ENCODE data around the gene RLN2. TPM values are rescaled to one million over a fixed set of nuclear protein-coding genes. Genes with fewer than 3 reads are reported as not detected.
"Not testable (repeated sequence)": the region's sequence is repeated elsewhere in the genome, so short reads cannot be mapped to it uniquely, and the experiment has no call there.

RLN2 gene
- total and polyA plus RNA-seq, 4 donors: 0.49 to 0.98 (median 0.83) TPM; not detected in 1

DNA sequence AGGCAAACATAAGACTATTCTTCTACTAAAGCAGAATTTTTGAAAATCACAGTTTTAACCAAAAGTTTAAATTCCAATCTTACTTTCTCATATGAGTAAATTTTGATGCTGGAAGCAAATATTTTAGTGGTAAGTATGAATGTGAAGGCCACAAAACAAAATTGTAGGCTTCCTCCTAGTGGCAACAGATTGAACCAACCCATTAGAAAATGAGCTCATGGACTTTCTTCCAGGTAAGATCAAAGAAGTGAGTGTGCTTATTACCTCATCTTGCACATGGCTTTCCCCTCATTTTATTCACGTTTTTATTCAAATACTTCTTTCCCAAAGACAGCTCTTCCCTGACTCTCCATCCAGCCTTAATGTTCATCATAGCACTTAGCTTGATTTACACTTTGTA lies 16.5 kb upstream of the RLN2 start:
- 31 to 46% methylated on average over 1 of the region's 1 CpG for WGBS, 2 donors
- Histone ChIP-seq H3K4me3 (no peak overlapping the region), H3K27ac (ENCODE audit: low read depth in 1 of 2, low read length in 1 of 2) (no peak overlapping the region), H3K9ac (ENCODE audit: insufficient read depth in 1 of 2, low read length in 2 of 2) (no peak overlapping the region), H3K36me3 (ENCODE audit: control insufficient read depth in 4 of 4, insufficient read depth in 4 of 4, low read length in 4 of 4) (no peaks in the 10 kb centered on the region), H3K9me3 (ENCODE audit: control insufficient read depth in 4 of 4, insufficient read depth in 3 of 4, low read length in 3 of 4) (no peaks in the 10 kb centered on the region), H3K4me1 (ENCODE audit: control insufficient read depth in 5 of 5, insufficient read depth in 5 of 5, low read length in 5 of 5) (no peaks in the 10 kb centered on the region), H3K27me3 (ENCODE audit: control insufficient read depth in 3 of 3, insufficient read depth in 3 of 3, low read length in 2 of 3) (no peaks in the 10 kb centered on the region)
- ATAC-seq (ENCODE audit: insufficient read depth, low FRiP score) (no peak), DNase-seq (no peak)
- TF ChIP-seq, protein P1, sequence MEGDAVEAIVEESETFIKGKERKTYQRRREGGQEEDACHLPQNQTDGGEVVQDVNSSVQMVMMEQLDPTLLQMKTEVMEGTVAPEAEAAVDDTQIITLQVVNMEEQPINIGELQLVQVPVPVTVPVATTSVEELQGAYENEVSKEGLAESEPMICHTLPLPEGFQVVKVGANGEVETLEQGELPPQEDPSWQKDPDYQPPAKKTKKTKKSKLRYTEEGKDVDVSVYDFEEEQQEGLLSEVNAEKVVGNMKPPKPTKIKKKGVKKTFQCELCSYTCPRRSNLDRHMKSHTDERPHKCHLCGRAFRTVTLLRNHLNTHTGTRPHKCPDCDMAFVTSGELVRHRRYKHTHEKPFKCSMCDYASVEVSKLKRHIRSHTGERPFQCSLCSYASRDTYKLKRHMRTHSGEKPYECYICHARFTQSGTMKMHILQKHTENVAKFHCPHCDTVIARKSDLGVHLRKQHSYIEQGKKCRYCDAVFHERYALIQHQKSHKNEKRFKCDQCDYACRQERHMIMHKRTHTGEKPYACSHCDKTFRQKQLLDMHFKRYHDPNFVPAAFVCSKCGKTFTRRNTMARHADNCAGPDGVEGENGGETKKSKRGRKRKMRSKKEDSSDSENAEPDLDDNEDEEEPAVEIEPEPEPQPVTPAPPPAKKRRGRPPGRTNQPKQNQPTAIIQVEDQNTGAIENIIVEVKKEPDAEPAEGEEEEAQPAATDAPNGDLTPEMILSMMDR (IDR thresholded peaks at IDR 0.05; ENCODE audit: control extremely low read depth, extremely low read depth): no peak

DNA sequence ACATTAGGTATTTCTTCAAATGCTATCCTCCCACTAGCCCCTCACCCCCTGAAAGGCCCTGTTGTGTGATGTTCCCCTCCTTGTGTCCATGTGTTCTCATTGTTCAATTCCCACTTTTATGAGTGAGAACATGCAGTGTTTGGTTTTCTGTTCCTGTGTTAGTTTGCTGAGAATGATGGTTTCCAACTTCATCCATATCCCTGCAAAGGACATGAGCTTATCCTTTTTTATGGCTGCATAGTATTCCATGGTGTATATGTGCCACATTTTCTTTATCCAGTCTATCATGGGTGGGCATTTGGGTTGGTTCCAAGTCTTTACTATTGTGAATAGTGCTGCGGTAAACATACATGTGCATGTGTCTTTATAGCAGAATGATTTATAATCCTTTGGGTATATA lies 11.9 kb upstream of the RLN2 start:
- not testable (repeated sequence) for ATAC-seq (ENCODE audit: insufficient read depth, low FRiP score); H3K4me1 ChIP-seq (ENCODE audit: control insufficient read depth in 5 of 5, insufficient read depth in 5 of 5, low read length in 5 of 5); H3K27ac ChIP-seq (ENCODE audit: low read depth in 1 of 2, low read length in 1 of 2); H3K9ac ChIP-seq (ENCODE audit: insufficient read depth in 1 of 2, low read length in 2 of 2); H3K27me3 ChIP-seq (ENCODE audit: control insufficient read depth in 3 of 3, insufficient read depth in 3 of 3, low read length in 2 of 3); H3K36me3 ChIP-seq (ENCODE audit: control insufficient read depth in 4 of 4, insufficient read depth in 4 of 4, low read length in 4 of 4); H3K9me3 ChIP-seq (ENCODE audit: control insufficient read depth in 4 of 4, insufficient read depth in 3 of 4, low read length in 3 of 4); H3K4me3 ChIP-seq; DNase-seq
- 98 to 100% methylated on average over 1 of the region's 1 CpG for WGBS, 2 donors

DNA sequence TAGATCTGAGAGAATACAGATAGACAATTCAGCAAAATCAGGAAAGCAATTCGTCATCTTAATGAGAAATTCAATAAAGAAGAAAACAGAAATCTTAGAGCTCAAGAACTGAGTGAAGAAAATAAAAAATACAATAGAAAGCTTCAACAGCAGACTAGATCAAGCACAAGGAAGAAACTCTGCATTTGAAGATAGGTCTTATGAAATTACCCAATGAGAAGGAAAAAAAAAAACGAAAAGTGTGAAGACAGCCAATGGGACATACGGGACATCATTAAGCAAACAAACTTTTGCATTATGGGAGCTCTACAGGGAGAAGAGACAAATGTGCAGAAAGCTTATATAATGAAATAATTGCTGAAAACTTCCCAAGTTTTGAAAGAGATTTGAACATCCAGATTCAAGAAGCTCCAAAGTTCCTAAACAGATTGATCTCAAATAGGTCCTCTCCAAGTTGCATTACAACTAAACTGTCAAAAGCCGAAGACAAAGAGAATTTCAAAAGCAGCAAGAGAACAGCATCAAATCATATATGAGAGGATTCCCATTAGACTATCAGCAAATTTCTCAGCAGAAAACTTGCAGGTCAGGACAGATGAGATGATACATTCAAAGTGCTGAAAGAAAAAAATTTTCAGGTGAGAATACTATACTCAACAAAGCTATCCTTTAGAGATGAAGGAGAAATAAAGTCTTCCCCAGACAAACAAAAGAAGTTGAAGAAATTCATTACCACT lies 10.8 kb upstream of the RLN2 start:
- DNase-seq (no peak), ATAC-seq (ENCODE audit: insufficient read depth, low FRiP score) (no peak)
- Histone ChIP-seq H3K9ac (ENCODE audit: insufficient read depth in 1 of 2, low read length in 2 of 2) (no peak overlapping the region), H3K9me3 (ENCODE audit: control insufficient read depth in 4 of 4, insufficient read depth in 3 of 4, low read length in 3 of 4) (peaks cover 0 to 7% (median 2%) of the 10 kb centered on the region in 4 donors), H3K36me3 (ENCODE audit: control insufficient read depth in 4 of 4, insufficient read depth in 4 of 4, low read length in 4 of 4) (no peaks in the 10 kb centered on the region), H3K4me1 (ENCODE audit: control insufficient read depth in 5 of 5, insufficient read depth in 5 of 5, low read length in 5 of 5) (no peaks in the 10 kb centered on the region), H3K27ac (ENCODE audit: low read depth in 1 of 2, low read length in 1 of 2) (no peak overlapping the region), H3K27me3 (ENCODE audit: control insufficient read depth in 3 of 3, insufficient read depth in 3 of 3, low read length in 2 of 3) (no peaks in the 10 kb centered on the region), H3K4me3 (no peak overlapping the region)
- TF ChIP-seq, protein P1 (IDR thresholded peaks at IDR 0.05; ENCODE audit: control extremely low read depth, extremely low read depth): no peak
- WGBS, 2 donors: 58 to 68% methylated on average over 4 of the region's 4 CpGs

DNA sequence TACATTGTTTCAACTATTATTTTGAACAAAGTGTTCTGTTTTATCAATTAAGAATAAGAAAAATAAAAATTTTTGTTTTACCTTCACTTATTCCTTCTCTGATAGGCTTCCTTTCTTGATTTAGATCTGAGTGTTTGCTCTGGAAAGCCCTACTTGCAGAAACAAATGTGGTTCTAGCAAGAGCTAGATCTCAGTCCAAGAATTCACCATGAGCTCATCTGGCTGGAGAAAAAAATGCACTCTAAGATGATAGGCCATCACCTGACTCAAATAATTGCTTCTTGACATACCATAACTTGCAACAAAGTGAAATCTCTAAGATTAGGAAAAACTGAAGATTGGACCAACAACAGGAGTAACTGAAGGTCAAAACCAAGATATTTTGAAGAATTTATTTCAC lies 6.3 kb upstream of the RLN2 start:
- H3K4me1 ChIP-seq (ENCODE audit: control insufficient read depth in 5 of 5, insufficient read depth in 5 of 5, low read length in 5 of 5): no peaks in the 10 kb centered on the region
- no peak for ATAC-seq (ENCODE audit: insufficient read depth, low FRiP score)

More for the DNA sequence above, 6.3 kb upstream of the RLN2 start:
- no peak overlapping the region for H3K4me3 ChIP-seq
- no peak overlapping the region for H3K27ac ChIP-seq (ENCODE audit: low read depth in 1 of 2, low read length in 1 of 2)
- peaks cover 0 to 7% (median 2%) of the 10 kb centered on the region in 4 donors for H3K9me3 ChIP-seq (ENCODE audit: control insufficient read depth in 4 of 4, insufficient read depth in 3 of 4, low read length in 3 of 4)
- no peak for DNase-seq
- no peaks in the 10 kb centered on the region for H3K36me3 ChIP-seq (ENCODE audit: control insufficient read depth in 4 of 4, insufficient read depth in 4 of 4, low read length in 4 of 4)
- H3K27me3 ChIP-seq (ENCODE audit: control insufficient read depth in 3 of 3, insufficient read depth in 3 of 3, low read length in 2 of 3): no peaks in the 10 kb centered on the region
- TF ChIP-seq, protein P1 (IDR thresholded peaks at IDR 0.05; ENCODE audit: control extremely low read depth, extremely low read depth): no peak
- H3K9ac ChIP-seq (ENCODE audit: insufficient read depth in 1 of 2, low read length in 2 of 2): no peak overlapping the region
